HTERT RPE-1 (cell line): Measurements from ENCODE around the gene TNFRSF1B.

ENCODE experiments used
- in situ Hi-C: fragments of 300-500 bp; cut with MboI; formaldehyde crosslinking; loops from 4 replicates; pipeline ENCODE4 v1.14.3; 2020; ENCODE audit warnings: low sequenced_read_pairs

TNFRSF1B gene

DNA sequence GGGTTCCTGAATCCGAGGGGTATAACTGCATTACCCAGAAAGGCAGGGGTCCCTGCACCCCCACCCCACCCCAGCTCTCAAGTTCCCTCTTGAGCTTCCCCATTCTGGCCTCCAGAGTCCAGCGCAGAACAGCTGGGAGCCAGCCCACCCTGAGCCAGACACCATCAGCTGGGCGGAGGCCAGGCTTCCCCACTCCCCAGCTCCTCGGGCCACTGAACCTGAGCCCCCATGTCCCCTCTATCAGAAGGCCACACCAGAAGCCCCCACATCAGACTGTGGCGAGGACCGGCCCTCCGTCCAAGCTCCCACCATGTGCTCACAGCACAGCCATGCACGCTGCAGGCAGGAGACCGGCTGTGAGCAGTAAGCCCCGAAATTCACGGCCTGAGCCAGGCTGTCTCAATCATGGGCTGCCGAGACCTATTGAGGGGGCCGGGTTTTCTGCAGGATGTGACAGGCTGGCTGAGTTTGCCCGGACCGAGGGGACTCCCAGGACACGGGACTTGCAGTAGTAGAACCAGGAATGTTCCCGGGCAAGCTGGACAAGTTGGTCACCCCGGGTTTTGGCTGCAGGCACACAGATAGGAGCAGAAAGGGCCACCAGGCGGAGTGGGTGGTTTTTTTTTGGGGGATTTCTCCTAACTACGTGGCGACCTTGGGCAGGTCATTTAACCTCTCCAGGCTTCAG, 25.5 kb upstream of the TNFRSF1B start:
- in situ Hi-C loops, result no loop called here

- in situ Hi-C loops, result no loop called here
Observed at GRCh38 chr1:12142141-12142823, 24.5 kb upstream of the TNFRSF1B start.

- in situ Hi-C loops, result no loop called here
Observed at GRCh38 chr1:12142891-12143630, 23.7 kb upstream of the TNFRSF1B start.

GRCh38 chr1:12143631-12144155, 23.1 kb upstream of the TNFRSF1B start:
- in situ Hi-C loops, result no loop called here

DNA sequence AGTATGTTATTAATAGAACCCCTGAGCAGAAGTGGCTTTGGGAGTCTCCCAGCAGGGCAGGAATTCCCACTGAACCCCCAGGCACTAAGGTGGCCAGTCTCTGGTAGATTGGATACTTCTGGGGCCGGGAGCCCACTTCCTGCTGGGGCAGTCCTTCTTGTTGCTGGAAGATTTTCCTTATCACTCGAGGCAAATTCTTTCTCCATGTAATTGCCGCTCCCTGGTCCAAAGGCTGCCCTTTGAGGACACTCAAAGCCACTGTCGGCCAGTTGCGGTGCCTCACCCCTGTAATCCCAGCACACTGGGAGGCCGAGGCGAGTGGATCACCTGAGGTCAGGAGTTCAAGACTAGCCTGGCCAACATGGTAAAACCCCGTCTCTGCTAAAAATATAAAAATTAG, 22.6 kb upstream of the TNFRSF1B start:
- in situ Hi-C loops, result no loop called here

- in situ Hi-C loops, result no loop called here
Observed at GRCh38 chr1:12144969-12145368, 21.8 kb upstream of the TNFRSF1B start.

DNA sequence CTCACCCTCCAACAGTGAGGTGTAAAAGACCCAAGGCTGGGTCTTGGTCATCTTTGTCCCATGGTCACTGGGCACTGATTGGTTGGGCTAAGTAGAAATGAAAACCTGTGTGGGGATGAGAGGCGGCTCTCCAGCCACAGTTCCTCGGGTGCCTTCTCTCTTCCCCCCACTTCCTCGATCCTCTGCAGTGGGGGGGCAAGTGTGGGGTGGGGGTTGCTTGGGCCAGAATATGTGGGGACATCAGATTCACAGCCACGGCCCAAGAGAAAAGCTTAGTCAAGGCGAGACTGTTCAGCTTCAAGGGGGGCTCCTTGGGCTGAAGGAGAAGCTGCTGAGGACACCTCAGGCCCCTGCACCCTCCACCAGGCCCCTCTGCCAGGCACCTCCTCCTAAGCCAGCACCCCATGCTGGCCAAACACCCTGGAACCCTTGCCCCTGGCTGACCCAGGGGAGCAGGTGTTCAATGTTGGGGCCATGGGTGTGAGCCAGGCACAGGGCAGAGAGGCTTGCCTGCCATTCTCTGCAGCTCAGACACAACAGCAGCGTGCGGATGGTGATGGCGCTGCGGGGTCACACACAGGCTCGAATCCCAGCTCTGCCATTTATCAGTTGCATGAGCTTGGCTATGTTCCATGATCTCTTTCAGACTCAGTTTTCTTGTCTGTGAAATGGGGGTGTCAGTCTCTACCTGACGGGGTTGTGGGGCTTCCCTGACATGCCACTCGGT, 21.0 kb upstream of the TNFRSF1B start:
- in situ Hi-C loops, result no loop called here

GRCh38 chr1:12146343-12147112, 20.3 kb upstream of the TNFRSF1B start:
- in situ Hi-C loops, result no loop called here

DNA sequence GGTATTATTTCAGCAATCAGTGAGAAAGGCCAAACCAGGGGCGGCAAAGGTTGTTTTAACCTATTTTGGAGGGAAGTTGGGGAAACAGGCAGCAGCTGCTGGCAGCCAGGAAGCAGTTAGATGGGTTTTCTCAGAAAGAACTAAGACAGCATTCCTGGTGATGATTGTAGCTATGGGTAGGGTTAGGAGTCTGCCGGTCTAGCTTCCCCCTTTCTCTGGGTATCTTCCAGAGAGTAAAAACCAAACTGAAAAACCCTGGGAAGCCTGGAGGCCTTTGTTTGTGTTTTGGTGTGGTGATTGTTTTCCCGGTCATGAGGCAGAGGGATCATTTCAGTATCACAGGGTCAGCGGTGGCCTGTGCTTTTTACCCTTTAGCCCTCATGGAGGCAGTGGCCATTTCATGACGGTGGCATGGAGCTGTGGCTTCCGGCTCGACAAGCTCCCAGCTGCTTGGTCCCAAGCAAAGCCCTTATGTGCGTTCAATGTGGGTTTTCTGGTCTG, 19.5 kb upstream of the TNFRSF1B start:
- in situ Hi-C loops, result no loop called here

- in situ Hi-C loops, result no loop called here
Observed at GRCh38 chr1:12148160-12148957, 18.4 kb upstream of the TNFRSF1B start.

DNA sequence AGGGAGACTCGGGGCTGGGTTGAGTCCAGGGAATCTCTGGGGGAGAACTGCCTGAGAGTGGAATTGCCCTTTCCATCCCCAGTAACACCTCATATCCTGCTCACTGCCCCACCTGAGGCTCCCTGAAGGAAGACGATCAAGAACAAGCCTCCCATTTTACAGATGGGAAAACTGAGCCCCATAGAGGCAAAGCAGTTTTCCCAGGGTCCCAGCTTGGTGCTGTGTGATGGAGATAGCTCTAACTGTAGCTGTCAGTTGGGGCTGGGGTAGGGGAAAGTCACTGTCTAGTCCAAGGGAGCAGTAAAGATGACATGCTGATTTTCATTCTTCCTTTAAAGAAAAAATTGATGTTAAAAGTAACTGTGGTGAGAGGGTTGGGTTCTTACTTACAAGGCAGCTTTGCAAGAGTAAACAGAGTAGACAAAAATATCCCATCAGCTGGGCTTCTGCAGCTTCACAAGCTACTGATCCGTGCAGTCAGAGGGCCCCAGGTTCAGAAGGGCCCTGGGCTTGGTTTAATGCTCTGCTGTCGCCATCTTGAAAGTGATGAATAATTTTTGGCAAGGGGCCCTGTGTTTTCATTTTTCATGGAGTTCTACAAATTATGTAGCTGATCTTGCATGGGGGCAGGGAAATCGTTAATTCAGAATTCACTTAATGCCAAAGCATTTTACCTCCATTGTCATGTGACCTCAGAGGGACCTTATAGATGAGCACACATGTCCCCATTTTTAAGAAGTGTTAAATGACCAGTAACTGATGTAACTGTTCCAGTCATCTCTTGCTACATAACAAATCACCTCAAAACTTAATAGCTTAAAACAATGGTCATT, 17.6 kb upstream of the TNFRSF1B start:
- in situ Hi-C loops, result no loop called here

DNA sequence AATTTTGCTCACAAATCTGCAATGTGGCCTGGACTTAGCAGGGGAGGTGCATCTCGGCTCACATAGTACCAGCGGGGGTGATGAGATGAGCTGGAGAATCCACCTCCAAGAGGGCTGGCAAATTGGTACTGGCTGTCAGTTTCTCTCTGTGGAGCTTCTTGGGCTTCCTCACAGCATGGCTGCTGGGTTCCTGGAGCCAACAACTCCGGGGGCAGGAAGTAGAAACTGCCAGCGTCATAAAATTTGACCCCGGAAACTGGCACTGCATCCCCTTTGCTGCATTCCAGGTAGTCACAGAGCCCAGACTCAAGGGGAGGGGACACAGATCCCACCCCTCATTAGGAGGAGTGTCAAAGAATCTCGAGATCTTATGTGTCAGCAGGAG, 17.0 kb upstream of the TNFRSF1B start:
- in situ Hi-C loops, result no loop called here

GRCh38 chr1:12150456-12151200, 16.2 kb upstream of the TNFRSF1B start:
- in situ Hi-C loops, result no loop called here

GRCh38 chr1:12151465-12151864, 15.3 kb upstream of the TNFRSF1B start:
- in situ Hi-C loops, result no loop called here

- in situ Hi-C loops, result no loop called here
Observed at GRCh38 chr1:12152113-12152891, 14.5 kb upstream of the TNFRSF1B start.

DNA sequence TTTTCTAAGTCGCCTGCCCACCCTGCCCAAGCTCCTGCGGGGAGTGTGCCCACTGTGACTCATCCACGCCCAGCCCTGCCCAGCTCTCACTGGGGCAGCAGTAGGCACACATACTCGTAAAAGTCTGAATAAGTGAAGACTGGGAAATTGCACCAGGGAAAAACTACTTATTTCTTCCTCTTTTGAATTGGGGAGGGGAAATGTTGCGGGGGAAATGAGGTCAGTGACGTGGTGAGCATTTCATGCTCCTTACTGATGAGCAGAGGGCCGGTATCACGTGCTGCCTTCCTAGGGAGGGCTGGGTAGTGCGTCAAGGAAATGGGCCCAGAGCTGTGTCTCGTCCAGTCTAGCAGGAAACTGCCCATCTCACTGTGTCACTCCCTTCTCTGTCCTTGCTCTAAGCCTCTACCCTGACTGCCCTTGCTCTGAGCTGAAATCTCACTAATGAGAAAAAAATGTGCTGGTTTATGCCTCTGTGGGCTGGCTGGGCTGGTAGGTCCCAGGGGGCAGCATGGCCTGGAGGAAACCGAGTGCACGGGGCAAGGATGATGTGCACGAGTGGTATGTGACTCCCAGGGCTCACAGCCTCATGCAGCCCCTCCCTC, 13.5 kb upstream of the TNFRSF1B start:
- in situ Hi-C loops, result no loop called here

- in situ Hi-C loops, result no loop called here
Observed at GRCh38 chr1:12155328-12155727, 11.5 kb upstream of the TNFRSF1B start.
